Fibroblast of lung (primary cell): Measurements from ENCODE around the gene ZDHHC8. TPM values are rescaled to one million over a fixed set of nuclear protein-coding genes. Genes with fewer than 3 reads are reported as not detected.

Experiments used
- DNase-seq, 2 donors: peaks; one replicate each; pipeline versions ENCODE4 v3.0.0 to v3.0.0-alpha.2; 2010; ENCODE audit warnings: low read depth in 2 of 2
- H2AFZ ChIP-seq: 2 replicates; pipeline ENCODE4 v1.5.1; 2012; ENCODE audit warnings: low read length, control low read depth, inconsistent platforms
- H3K27ac ChIP-seq: 2 replicates; pipeline ENCODE4 v1.5.1; 2011; ENCODE audit warnings: low read length, control low read depth; ENCODE audit not compliant: insufficient read depth
- H3K27me3 ChIP-seq: 2 replicates; pipeline ENCODE4 v1.5.1; 2011; ENCODE audit warnings: mild to moderate bottlenecking, low read length; ENCODE audit not compliant: control insufficient read depth, insufficient read depth
- H3K36me3 ChIP-seq: 2 replicates; pipeline ENCODE4 v1.5.1; 2011; ENCODE audit warnings: low read length; ENCODE audit not compliant: control insufficient read depth, insufficient read depth
- H3K4me1 ChIP-seq: 2 replicates; pipeline ENCODE4 v1.5.1; 2011; ENCODE audit warnings: low read length; ENCODE audit not compliant: control insufficient read depth, insufficient read depth; ENCODE audit errors: extremely low read depth
- H3K4me2 ChIP-seq: 2 replicates; pipeline ENCODE4 v1.5.1; 2011; ENCODE audit warnings: low read length, control low read depth; ENCODE audit not compliant: insufficient read depth; ENCODE audit errors: extremely low read depth
- H3K4me3 ChIP-seq, 4 experiments: fragments of 200-600 bp in 1 of 4; sonication (generic) in 1 of 4; replicated peaks in 1 of 4; 2 replicates each; pipeline ENCODE4 v1.5.1; 2011 to 2016; ENCODE audit warnings: low read length in 4 of 4, low read depth in 3 of 4, mild to moderate bottlenecking in 3 of 4, control low read depth in 2 of 4, inconsistent platforms in 1 of 4, mixed read lengths in 1 of 4; ENCODE audit not compliant: insufficient read depth in 1 of 4; ENCODE audit errors: control extremely low read depth in 1 of 4
- H3K79me2 ChIP-seq: 2 replicates; pipeline ENCODE4 v1.5.1; 2012; ENCODE audit warnings: mild to moderate bottlenecking, low read length, inconsistent platforms; ENCODE audit not compliant: control insufficient read depth, insufficient read depth
- H3K9ac ChIP-seq: 2 replicates; pipeline ENCODE4 v1.5.1; 2011; ENCODE audit warnings: mild to moderate bottlenecking, low read length, control low read depth; ENCODE audit not compliant: insufficient read depth
- H3K9me3 ChIP-seq: 2 replicates; pipeline ENCODE4 v1.5.1; 2012; ENCODE audit warnings: low read depth, low read length; ENCODE audit not compliant: control insufficient read depth, insufficient read depth
- H4K20me1 ChIP-seq: 2 replicates; pipeline ENCODE4 v1.5.1; 2011; ENCODE audit warnings: low read length; ENCODE audit not compliant: control insufficient read depth, insufficient read depth; ENCODE audit errors: extremely low read depth
- CTCF ChIP-seq, 2 donors: IDR thresholded peaks in 1 of 2; conservative IDR thresholded peaks in 1 of 2; 1 replicate in 1 of 2; 2 replicates in 1 of 2; pipeline ENCODE4 v1.5.1; 2011 to 2012; ENCODE audit warnings: low read length in 2 of 2, control low read depth in 1 of 2, inconsistent platforms in 1 of 2, low read depth in 1 of 2, mild to moderate bottlenecking in 1 of 2
- EZH2 ChIP-seq: IDR thresholded peaks from 2 replicates; pipeline ENCODE4 v1.5.1; 2012; ENCODE audit warnings: low read length, control low read depth, mild to moderate bottlenecking; ENCODE audit errors: missing control alignments
- polyA plus RNA-seq, 2 donors: library from polyadenylated mRNA; depleted of rRNA in 1 of 2; stranded (reverse) in 1 of 2; unstranded in 1 of 2; fragments of >200 nt; gene quantifications; 2 replicates each; pipeline ENCODE4 v1.2.1, GENCODE V29; 2011 to 2012; ENCODE audit warnings: missing spikeins in 1 of 2
- total RNA-seq: library from RNA; depleted of rRNA; stranded (reverse); fragments of >200 nt; gene quantifications from 2 replicates; pipeline ENCODE4 v1.2.1, GENCODE V29; 2014

ZDHHC8 gene
- total and polyA plus RNA-seq, 2 donors (not counting 1 experiment from before 2014, with no cell fraction given): 6.6 to 26.2 TPM

- peak within 1 kb of the TSS; percentile 83 for H3K4me2 ChIP-seq
- H3K36me3 ChIP-seq: peaks cover 41% of the 10 kb centered on the region
- H3K4me1 ChIP-seq: peaks cover 9% of the 10 kb centered on the region
- DNase-seq: no peak
- H3K4me3 ChIP-seq: peak within 1 kb of the TSS; percentile 81 to 95 (median 92)
- peak within 1 kb of the TSS; percentile 84 for H2AFZ ChIP-seq
- peak within 1 kb of the TSS; percentile 91 for H3K27ac ChIP-seq
- peaks cover 57% of the 10 kb centered on the region for H3K79me2 ChIP-seq
- no peaks in the 10 kb centered on the region for H3K9me3 ChIP-seq
- no peaks in the 10 kb centered on the region for H3K27me3 ChIP-seq
- H4K20me1 ChIP-seq: no peaks in the 10 kb centered on the region
- peak within 1 kb of the TSS; percentile 96 for H3K9ac ChIP-seq
- TF ChIP-seq CTCF (conservative IDR thresholded peaks at IDR 0.05 in 1 of 2, IDR thresholded peaks at IDR 0.05 in 1 of 2; ENCODE audit: low read depth in 1 of 2, low read length in 2 of 2) (no peak), EZH2 (no peak)
Measured at GRCh38 chr22:20115691-20116375, 15.8 kb upstream of the ZDHHC8 start, which contains the start of gene RANBP1. TSS of gene RANBP1 (plus strand) at chr22:20116104. CDS start at chr22:20116185, 81 bp downstream.

GRCh38 chr22:20116376-20116950 is 15.1 kb upstream of the ZDHHC8 start:
- H3K9ac ChIP-seq: peak overlapping the region; percentile 96
- no peak for DNase-seq
- H3K79me2 ChIP-seq: peaks cover 63% of the 10 kb centered on the region
- peak overlapping the region; percentile 84 for H2AFZ ChIP-seq
- peak overlapping the region; percentile 91 for H3K27ac ChIP-seq
- peak overlapping the region; percentile 81 to 95 (median 92) for H3K4me3 ChIP-seq
- TF ChIP-seq EZH2: no peak
- no peak for TF ChIP-seq CTCF (conservative IDR thresholded peaks at IDR 0.05 in 1 of 2, IDR thresholded peaks at IDR 0.05 in 1 of 2; ENCODE audit: low read depth in 1 of 2, low read length in 2 of 2)
- no peaks in the 10 kb centered on the region for H3K9me3 ChIP-seq
- H3K27me3 ChIP-seq: no peaks in the 10 kb centered on the region
- H3K4me2 ChIP-seq: peak overlapping the region; percentile 83
- H4K20me1 ChIP-seq: no peaks in the 10 kb centered on the region
- peaks cover 41% of the 10 kb centered on the region for H3K36me3 ChIP-seq
- peaks cover 9% of the 10 kb centered on the region for H3K4me1 ChIP-seq

- TF ChIP-seq EZH2: no peak
- peak in 1 of 2 donors; percentile 6 for TF ChIP-seq CTCF (conservative IDR thresholded peaks at IDR 0.05 in 1 of 2, IDR thresholded peaks at IDR 0.05 in 1 of 2; ENCODE audit: low read depth in 1 of 2, low read length in 2 of 2)
- DNase-seq: peak; percentile 98
- peak within 1 kb of the TSS; percentile 96 for H3K9ac ChIP-seq
- peak within 1 kb of the TSS; percentile 91 for H3K27ac ChIP-seq
- peaks cover 9% of the 10 kb centered on the region for H3K4me1 ChIP-seq
- H3K4me3 ChIP-seq: peak within 1 kb of the TSS; percentile 90 to 95 (median 92)
- H3K9me3 ChIP-seq: no peaks in the 10 kb centered on the region
- peaks cover 42% of the 10 kb centered on the region for H3K36me3 ChIP-seq
- H3K4me2 ChIP-seq: peak within 1 kb of the TSS; percentile 94
- no peaks in the 10 kb centered on the region for H3K27me3 ChIP-seq
- H3K79me2 ChIP-seq: peaks cover 69% of the 10 kb centered on the region
- H4K20me1 ChIP-seq: no peaks in the 10 kb centered on the region
- H2AFZ ChIP-seq: peak within 1 kb of the TSS; percentile 84
Measured at GRCh38 chr22:20116951-20117632, 14.5 kb upstream of the ZDHHC8 start, which contains the start of gene TRMT2A. TSS of gene TRMT2A (minus strand) at chr22:20117226. CDS start at chr22:20116906, 320 bp downstream.
